ENCODE measurements around the gene CAPZB. TPM values are rescaled to one million over a fixed set of nuclear protein-coding genes. Genes with fewer than 3 reads are reported as not detected.

Gene CAPZB
- total RNA-seq, 1 experiment from 2014 or later: 348 TPM

GRCh38 chr1:19476450-19477190 is 8.7 kb downstream of the CAPZB start:
- Histone ChIP-seq H3K9me3 (ENCODE audit: control insufficient read depth, low read depth, low read length) (no peaks in the 10 kb centered on the region), H4K20me1 (ENCODE audit: control insufficient read depth, insufficient read depth, insufficient read length) (no peaks in the 10 kb centered on the region), H2BK12ac (ENCODE audit: insufficient read length, low read depth, low read length) (no peak overlapping the region), H3K4me2 (ENCODE audit: insufficient read depth, insufficient read length, low read length) (no peak overlapping the region), H4K8ac (replicated peaks; ENCODE audit: insufficient read length, low read depth, low read length) (no peak overlapping the region), H3K4ac (ENCODE audit: low read depth, low read length) (no peak overlapping the region), H2BK20ac (ENCODE audit: low read depth, low read length, poor library complexity, severe bottlenecking) (no peak overlapping the region), H3K23me2 (ENCODE audit: insufficient read length, low read depth, low read length, poor library complexity, severe bottlenecking) (no peaks in the 10 kb centered on the region), H2BK120ac (ENCODE audit: low read depth, low read length, poor library complexity, severe bottlenecking) (no peak overlapping the region), H3T11ph (ENCODE audit: low read length) (no peak overlapping the region), H3K79me2 (ENCODE audit: insufficient read depth, low read length) (peaks cover 86% of the 10 kb centered on the region), H4K91ac (ENCODE audit: insufficient read length, low read depth, low read length) (no peak overlapping the region), H3K27me3 (ENCODE audit: insufficient read depth, low read length) (no peaks in the 10 kb centered on the region), H3K27ac (ENCODE audit: insufficient read length, low read depth, low read length) (no peak overlapping the region), H3K23ac (ENCODE audit: insufficient read length, low read depth, low read length) (no peak overlapping the region), H4K5ac (ENCODE audit: insufficient read length, low read depth, low read length) (no peak overlapping the region), H3K14ac (ENCODE audit: insufficient read depth, low read length) (no peak overlapping the region), H3K4me1 (ENCODE audit: insufficient read depth, low read length) (peaks cover 23% of the 10 kb centered on the region), H2AK5ac (ENCODE audit: insufficient read length, low read length) (no peak overlapping the region), H3K79me1 (ENCODE audit: insufficient read depth, low read depth, low read length, poor library complexity, severe bottlenecking) (peaks cover 10% of the 10 kb centered on the region), H3K56ac (ENCODE audit: insufficient read length, low read depth, low read length) (no peak overlapping the region), H3K9ac (ENCODE audit: extremely low read depth, insufficient read length, low read length) (no peak overlapping the region), H2BK5ac (ENCODE audit: insufficient read length, low read length) (no peak overlapping the region), H2BK15ac (ENCODE audit: low read depth, low read length) (no peak overlapping the region), H2AFZ (ENCODE audit: low read length) (no peak overlapping the region), H3K18ac (ENCODE audit: insufficient read length, low read depth, low read length) (no peak overlapping the region)
- DNase-seq: no peak
- Mint-ChIP-seq H3K36me3 (ENCODE audit: insufficient read depth in 1 of 3, low read depth in 3 of 3) (peaks cover 7 to 30% (median 16%) of the 10 kb centered on the region in 3 experiments; a peak in 6 of 7 replicates), H3K9me3 (no peaks in the 10 kb centered on the region), H3K27ac (no peak overlapping the region), H3K4me3 (no peak overlapping the region), H3K27me3 (ENCODE audit: low read depth) (no peaks in the 10 kb centered on the region), H3K4me1 (peaks cover 51 to 57% of the 10 kb centered on the region in 2 experiments)
- TF ChIP-seq, protein P1, sequence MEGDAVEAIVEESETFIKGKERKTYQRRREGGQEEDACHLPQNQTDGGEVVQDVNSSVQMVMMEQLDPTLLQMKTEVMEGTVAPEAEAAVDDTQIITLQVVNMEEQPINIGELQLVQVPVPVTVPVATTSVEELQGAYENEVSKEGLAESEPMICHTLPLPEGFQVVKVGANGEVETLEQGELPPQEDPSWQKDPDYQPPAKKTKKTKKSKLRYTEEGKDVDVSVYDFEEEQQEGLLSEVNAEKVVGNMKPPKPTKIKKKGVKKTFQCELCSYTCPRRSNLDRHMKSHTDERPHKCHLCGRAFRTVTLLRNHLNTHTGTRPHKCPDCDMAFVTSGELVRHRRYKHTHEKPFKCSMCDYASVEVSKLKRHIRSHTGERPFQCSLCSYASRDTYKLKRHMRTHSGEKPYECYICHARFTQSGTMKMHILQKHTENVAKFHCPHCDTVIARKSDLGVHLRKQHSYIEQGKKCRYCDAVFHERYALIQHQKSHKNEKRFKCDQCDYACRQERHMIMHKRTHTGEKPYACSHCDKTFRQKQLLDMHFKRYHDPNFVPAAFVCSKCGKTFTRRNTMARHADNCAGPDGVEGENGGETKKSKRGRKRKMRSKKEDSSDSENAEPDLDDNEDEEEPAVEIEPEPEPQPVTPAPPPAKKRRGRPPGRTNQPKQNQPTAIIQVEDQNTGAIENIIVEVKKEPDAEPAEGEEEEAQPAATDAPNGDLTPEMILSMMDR (conservative IDR thresholded peaks at IDR 0.05): no peak
- WGBS (ENCODE audit: extremely low coverage, insufficient read length, low lambda C conversion rate): no CpG with 5 or more reads among the region's 12 CpGs

Data from H9 (cell line).